LNCAP (cell line): ENCODE data around the gene TMPRSS9.

ENCODE experiments used
- TF ChIP-seq, protein P1 (sequence below): fragments of 450-650 bp; IDR thresholded peaks from 2 replicates; pipeline ENCODE4 v1.5.1; 2017; ENCODE audit warnings: mild to moderate bottlenecking

The TMPRSS9 gene

GRCh38 chr19:2387367-2388288 lies 27.6 kb downstream of the TMPRSS9 start:
- TF ChIP-seq, protein P1, sequence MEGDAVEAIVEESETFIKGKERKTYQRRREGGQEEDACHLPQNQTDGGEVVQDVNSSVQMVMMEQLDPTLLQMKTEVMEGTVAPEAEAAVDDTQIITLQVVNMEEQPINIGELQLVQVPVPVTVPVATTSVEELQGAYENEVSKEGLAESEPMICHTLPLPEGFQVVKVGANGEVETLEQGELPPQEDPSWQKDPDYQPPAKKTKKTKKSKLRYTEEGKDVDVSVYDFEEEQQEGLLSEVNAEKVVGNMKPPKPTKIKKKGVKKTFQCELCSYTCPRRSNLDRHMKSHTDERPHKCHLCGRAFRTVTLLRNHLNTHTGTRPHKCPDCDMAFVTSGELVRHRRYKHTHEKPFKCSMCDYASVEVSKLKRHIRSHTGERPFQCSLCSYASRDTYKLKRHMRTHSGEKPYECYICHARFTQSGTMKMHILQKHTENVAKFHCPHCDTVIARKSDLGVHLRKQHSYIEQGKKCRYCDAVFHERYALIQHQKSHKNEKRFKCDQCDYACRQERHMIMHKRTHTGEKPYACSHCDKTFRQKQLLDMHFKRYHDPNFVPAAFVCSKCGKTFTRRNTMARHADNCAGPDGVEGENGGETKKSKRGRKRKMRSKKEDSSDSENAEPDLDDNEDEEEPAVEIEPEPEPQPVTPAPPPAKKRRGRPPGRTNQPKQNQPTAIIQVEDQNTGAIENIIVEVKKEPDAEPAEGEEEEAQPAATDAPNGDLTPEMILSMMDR, result no peak

- TF ChIP-seq, protein P1, result no peak
These were observed 29.5 kb downstream of the TMPRSS9 start for GRCh38 chr19:2389594-2389993.

- TF ChIP-seq, protein P1, result peak; percentile 88
These were observed 31.2 kb downstream of the TMPRSS9 start for GRCh38 chr19:2391118-2391725.

GRCh38 chr19:2392366-2392765 lies 32.3 kb downstream of the TMPRSS9 start:
- TF ChIP-seq, protein P1, result no peak

GRCh38 chr19:2394054-2394441 lies 34.0 kb downstream of the TMPRSS9 start:
- TF ChIP-seq, protein P1, result no peak

DNA sequence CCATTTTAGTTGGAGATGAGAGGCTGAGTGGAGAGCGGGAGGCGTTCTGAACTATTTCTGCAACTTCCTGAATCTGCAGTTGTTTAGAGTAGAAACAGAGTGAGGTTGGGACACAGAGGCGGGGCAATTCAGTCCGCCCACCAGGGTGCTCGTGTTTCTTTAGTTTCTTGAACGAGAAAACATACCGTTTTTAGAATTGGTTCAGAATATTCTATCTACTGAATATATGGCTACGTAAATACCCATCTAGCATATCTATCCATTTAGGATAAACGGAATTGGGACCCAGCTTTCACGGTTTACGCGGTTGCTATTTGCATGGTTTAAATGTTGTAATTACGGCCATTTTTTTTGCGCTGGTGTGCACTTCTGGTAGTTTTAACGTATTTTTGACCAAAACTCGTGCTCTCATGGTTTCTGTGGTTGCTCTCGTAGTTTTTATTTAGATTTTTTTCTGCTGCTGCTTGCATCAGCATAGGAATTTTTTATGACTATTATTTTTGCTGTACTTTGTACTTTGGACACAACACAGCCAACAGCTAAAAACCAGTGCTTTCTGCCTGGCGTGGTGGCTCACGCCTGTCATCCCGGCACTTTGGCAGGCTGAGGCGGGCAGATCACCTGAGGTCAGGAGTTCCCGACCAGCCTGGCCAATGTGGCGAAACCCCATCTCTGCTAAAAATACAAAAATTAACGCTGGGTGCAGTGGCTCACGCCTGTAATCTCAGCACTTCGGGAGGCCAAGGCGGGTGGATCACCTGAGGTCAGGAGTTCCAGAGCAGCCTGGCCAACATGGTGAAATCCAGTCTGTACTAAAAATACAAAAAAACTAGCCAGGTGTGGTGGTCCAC lies 34.6 kb downstream of the TMPRSS9 start:
- TF ChIP-seq, protein P1, result no peak

DNA sequence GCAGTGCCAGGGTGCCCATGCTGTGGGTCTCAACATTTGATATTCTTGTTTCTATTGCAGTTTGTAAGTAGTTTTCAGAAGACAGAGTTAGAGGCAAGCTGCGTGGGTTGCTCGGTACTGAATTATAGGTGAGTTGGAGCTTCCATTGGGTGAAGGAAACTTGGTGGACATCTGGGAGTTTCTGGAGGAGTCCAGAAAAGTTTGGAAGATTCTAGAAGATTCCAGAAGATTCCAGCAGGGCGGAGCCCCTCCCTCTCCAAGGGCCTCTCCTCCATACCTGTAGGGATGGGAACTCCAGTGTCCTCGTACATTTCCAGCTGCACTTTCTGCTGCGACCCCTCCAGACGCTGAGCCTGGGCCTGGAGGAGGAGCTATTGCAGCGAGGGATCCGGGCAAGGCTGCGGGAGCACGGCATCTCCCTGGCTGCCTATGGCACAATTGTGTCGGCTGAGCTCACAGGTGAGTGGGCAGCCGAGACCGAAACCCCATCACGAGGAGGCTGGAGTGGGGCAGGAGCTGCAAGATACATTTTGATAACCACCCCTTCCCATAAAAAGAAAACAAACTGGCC lies 38.8 kb downstream of the TMPRSS9 start:
- TF ChIP-seq, protein P1, result no peak
